ENCODE measurements around the gene OAS2. TPM values are rescaled to one million over a fixed set of nuclear protein-coding genes. Genes with fewer than 3 reads are reported as not detected.

OAS2 gene
- total and polyA plus RNA-seq, 2 of the 4 experiments (the other 2 are of a cell fraction) = under 0.01 TPM; not detected in 1

- POLR2A ChIA-PET (ENCODE audit: unreplicated experiment) = no interaction called here
- CTCF ChIA-PET = no interaction called here
Observed at GRCh38 chr12:112961536-112961935, 16.8 kb upstream of the OAS2 start.

More at GRCh38 chr12:112961536-112961935, 16.8 kb upstream of the OAS2 start:
- Histone ChIP-seq H2AFZ (replicated peaks; ENCODE audit: low read length, poor library complexity) (no peak overlapping the region), H3K4me2 (ENCODE audit: low read depth, low read length) (no peak overlapping the region), H4K5ac (ENCODE audit: low read depth, low read length) (no peak overlapping the region), H3K9me3 (ENCODE audit: control insufficient read depth, insufficient read depth, low read length) (no peaks in the 10 kb centered on the region), H2BK15ac (ENCODE audit: low read depth, low read length) (no peak overlapping the region), H3K79me1 (ENCODE audit: low read depth in 1 of 2, low read length in 2 of 2) (no peaks in the 10 kb centered on the region), H2AK9ac (replicated peaks; ENCODE audit: low read depth, low read length, poor library complexity) (no peak overlapping the region), H3K27ac (ENCODE audit: insufficient read depth, low read length) (no peak overlapping the region), H3K4me3 (ENCODE audit: insufficient read depth, low read depth, low read length) (no peak overlapping the region), H3K4ac (ENCODE audit: low read depth, low read length) (no peak overlapping the region), H3K23ac (ENCODE audit: low read depth, low read length) (no peak overlapping the region), H4K91ac (ENCODE audit: insufficient read depth, low read depth, low read length) (no peak overlapping the region), H3K4me1 (ENCODE audit: control insufficient read depth, insufficient read depth, low read length) (no peaks in the 10 kb centered on the region), H4K20me1 (ENCODE audit: insufficient read depth, low read length) (no peaks in the 10 kb centered on the region), H3K36me3 (ENCODE audit: control insufficient read depth, insufficient read depth, low read length) (no peaks in the 10 kb centered on the region), H3K14ac (replicated peaks; ENCODE audit: low read depth, low read length) (no peak overlapping the region), H2BK5ac (ENCODE audit: low read depth, low read length, poor library complexity, severe bottlenecking) (no peak overlapping the region), H3K18ac (ENCODE audit: low read depth, low read length) (no peak overlapping the region), H4K8ac (ENCODE audit: low read depth in 2 of 2, low read length in 2 of 2) (no peak overlapping the region), H2BK120ac (ENCODE audit: low read depth, low read length) (no peak overlapping the region), H3K9me1 (ENCODE audit: insufficient read depth, low read length) (0 out of 2 replicates have a peak, but pooled peaks cover 3% of the 10 kb centered on the region), H3K9ac (ENCODE audit: low read depth, low read length) (no peak overlapping the region), H2BK20ac (ENCODE audit: low read depth, low read length) (no peak overlapping the region), H3K27me3 (ENCODE audit: control insufficient read depth, insufficient read depth, low read length) (no peaks in the 10 kb centered on the region), H2AK5ac (ENCODE audit: low read depth, low read length) (no peak overlapping the region), H3K56ac (ENCODE audit: extremely low read depth, insufficient read depth, low read length) (no peak overlapping the region)
- dilution Hi-C loops (cut with HindIII; ENCODE audit: low sequenced_read_pairs, unreplicated experiment) (no loop called here), in situ Hi-C loops (cut with MboI; ENCODE audit: low sequenced_read_pairs) (no loop called here), intact Hi-C loops (cut with micrococcal nuclease) (no loop called here)
- no peak for TF ChIP-seq FOS (IDR thresholded peaks at IDR 0.05; ENCODE audit: low read depth, low read length)
- TF ChIP-seq USF2 (IDR thresholded peaks at IDR 0.05; ENCODE audit: low read depth, low read length) = no peak
- no peak for TF ChIP-seq MAZ (IDR thresholded peaks at IDR 0.05; ENCODE audit: borderline replicate concordance, low read depth, low read length)
- TF ChIP-seq CTCF (conservative IDR thresholded peaks at IDR 0.05; ENCODE audit: low read depth, low read length) = no peak
- no peak for TF ChIP-seq SMC3 (IDR thresholded peaks at IDR 0.05; ENCODE audit: low read depth, low read length)
- no peak for TF ChIP-seq RFX5 (IDR thresholded peaks at IDR 0.05; ENCODE audit: low read depth, low read length)
- TF ChIP-seq MXI1 (IDR thresholded peaks at IDR 0.05; ENCODE audit: borderline replicate concordance, low read depth, low read length) = no peak
- no peak for TF ChIP-seq CEBPB (IDR thresholded peaks at IDR 0.05; ENCODE audit: low read depth, low read length)
- no peak for TF ChIP-seq ELK1 (IDR thresholded peaks at IDR 0.05; ENCODE audit: borderline replicate concordance, low read depth, low read length)
- no peak for TF ChIP-seq RAD21 (IDR thresholded peaks at IDR 0.05; ENCODE audit: low read length)
- no peak for TF ChIP-seq BHLHE40 (IDR thresholded peaks at IDR 0.05; ENCODE audit: low read depth, low read length)
- no peak for TF ChIP-seq NFE2L2 (IDR thresholded peaks at IDR 0.05; ENCODE audit: low read depth, low read length)
- TF ChIP-seq RCOR1 (IDR thresholded peaks at IDR 0.05; ENCODE audit: insufficient replicate concordance, low read length) = no peak
- no peak for TF ChIP-seq MAFK (IDR thresholded peaks at IDR 0.05; ENCODE audit: low read depth, low read length)
- TF ChIP-seq POLR2A (IDR thresholded peaks at IDR 0.05; ENCODE audit: low read depth, low read length) = no peak
- TF ChIP-seq CHD1 (IDR thresholded peaks at IDR 0.05; ENCODE audit: low read depth, low read length) = no peak
- no CpG with 5 or more reads among the region's 4 CpGs for WGBS, 2 experiments (ENCODE audit: extremely low coverage in 2 of 2, insufficient read length in 1 of 2)
- DNase-seq (no peak), ATAC-seq (ENCODE audit: low read depth) (no peak)
- BruUV-seq (replicated peaks) = no TSS peak
